ENCODE data around the gene BRSK2.

DNA sequence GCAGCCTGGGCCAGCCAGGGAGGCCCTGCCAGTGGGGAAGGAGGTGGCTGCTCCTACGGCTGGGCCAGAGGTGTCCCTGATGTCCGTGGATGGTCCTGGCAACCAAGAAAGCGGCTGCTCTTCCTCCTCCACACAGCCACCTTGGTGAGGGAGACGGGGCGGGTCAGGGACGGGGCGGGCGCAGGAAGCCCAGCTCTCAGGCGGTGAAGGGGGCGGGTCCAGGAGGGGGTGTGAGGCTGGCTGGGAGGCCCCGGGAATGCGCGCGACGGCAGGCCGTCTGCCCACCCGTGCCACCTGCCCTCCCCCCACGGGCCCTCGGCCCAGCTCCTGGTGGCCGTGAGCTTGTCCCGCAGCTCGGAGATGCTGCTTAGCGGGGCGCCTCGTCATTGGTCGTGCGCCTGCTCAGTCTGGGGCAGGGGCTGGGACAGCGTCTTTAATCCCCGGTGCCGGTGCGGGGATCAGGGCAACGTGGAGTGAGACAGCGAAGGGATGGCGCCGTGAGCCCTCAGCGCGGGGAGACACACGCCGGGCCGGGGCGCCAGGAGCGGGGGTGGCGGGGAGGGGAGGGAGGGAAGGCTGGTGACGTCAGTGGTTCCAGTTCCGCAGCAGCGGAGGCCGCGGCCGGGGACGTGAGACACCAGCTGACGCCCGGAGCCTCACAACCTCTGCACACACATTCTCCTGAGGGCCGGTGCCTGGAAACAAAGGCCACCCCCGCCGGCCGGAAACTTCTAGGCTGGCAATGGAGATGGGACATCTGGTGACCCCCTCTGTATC lies 6.7 kb upstream of the BRSK2 start:
- TF ChIP-seq, protein P1, sequence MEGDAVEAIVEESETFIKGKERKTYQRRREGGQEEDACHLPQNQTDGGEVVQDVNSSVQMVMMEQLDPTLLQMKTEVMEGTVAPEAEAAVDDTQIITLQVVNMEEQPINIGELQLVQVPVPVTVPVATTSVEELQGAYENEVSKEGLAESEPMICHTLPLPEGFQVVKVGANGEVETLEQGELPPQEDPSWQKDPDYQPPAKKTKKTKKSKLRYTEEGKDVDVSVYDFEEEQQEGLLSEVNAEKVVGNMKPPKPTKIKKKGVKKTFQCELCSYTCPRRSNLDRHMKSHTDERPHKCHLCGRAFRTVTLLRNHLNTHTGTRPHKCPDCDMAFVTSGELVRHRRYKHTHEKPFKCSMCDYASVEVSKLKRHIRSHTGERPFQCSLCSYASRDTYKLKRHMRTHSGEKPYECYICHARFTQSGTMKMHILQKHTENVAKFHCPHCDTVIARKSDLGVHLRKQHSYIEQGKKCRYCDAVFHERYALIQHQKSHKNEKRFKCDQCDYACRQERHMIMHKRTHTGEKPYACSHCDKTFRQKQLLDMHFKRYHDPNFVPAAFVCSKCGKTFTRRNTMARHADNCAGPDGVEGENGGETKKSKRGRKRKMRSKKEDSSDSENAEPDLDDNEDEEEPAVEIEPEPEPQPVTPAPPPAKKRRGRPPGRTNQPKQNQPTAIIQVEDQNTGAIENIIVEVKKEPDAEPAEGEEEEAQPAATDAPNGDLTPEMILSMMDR (IDR thresholded peaks at IDR 0.05): no peak
- no peak for TF ChIP-seq POLR2A (IDR thresholded peaks at IDR 0.05)

All from Peyer's patch (tissue), 4 donors.